Uterus (tissue), 4 donors: ENCODE results near the gene GRAP. TPM values are rescaled to one million over a fixed set of nuclear protein-coding genes. Genes with fewer than 3 reads are reported as not detected.

Source experiments
- DNase-seq, 2 donors: peaks; one replicate each; pipeline ENCODE4 v3.0.0-alpha.2; 2019 to 2020
- H3K27ac ChIP-seq, 2 donors: fragments of 200-600 bp; sonication (generic); 1 replicate in 1 of 2; 2 replicates in 1 of 2; pipeline ENCODE4 v1.5.1; 2016 to 2018
- H3K27me3 ChIP-seq, 2 donors: fragments of 200-600 bp; sonication (generic); one replicate each; pipeline ENCODE4 v1.5.1; 2018 to 2019; ENCODE audit warnings: control low read depth in 1 of 2
- H3K36me3 ChIP-seq, 2 donors: fragments of 200-600 bp; sonication (generic); one replicate each; pipeline ENCODE4 v1.5.1; 2019; ENCODE audit warnings: control low read depth in 1 of 2
- H3K4me1 ChIP-seq, 2 donors: fragments of 200-600 bp; sonication (generic); one replicate each; pipeline ENCODE4 v1.5.1; 2018 to 2019; ENCODE audit warnings: control low read depth in 1 of 2
- H3K4me3 ChIP-seq, 2 donors: fragments of 200-600 bp; sonication (generic); 1 replicate in 1 of 2; 2 replicates in 1 of 2; pipeline ENCODE4 v1.5.1; 2018 to 2019; ENCODE audit warnings: mild to moderate bottlenecking in 1 of 2
- H3K9me3 ChIP-seq, 2 donors: fragments of 200-600 bp; sonication (generic); one replicate each; pipeline ENCODE4 v1.5.1; 2019; ENCODE audit warnings: control low read depth in 1 of 2
- CTCF ChIP-seq, 4 experiments: fragments of 200-600 bp in 2 of 4; fragments of 450-650 bp in 2 of 4; sonication (generic) in 2 of 4; IDR thresholded peaks; one replicate each; pipeline ENCODE4 v1.5.1; 2016 to 2019; ENCODE audit warnings: antibody characterized with exemption in 4 of 4, mild to moderate bottlenecking in 2 of 4, moderate library complexity in 1 of 4
- POLR2A ChIP-seq, 2 donors: fragments of 450-650 bp; IDR thresholded peaks; one replicate each; pipeline ENCODE4 v1.6.1; 2016; ENCODE audit warnings: antibody characterized with exemption in 2 of 2, mild to moderate bottlenecking in 1 of 2, moderate library complexity in 1 of 2
- intact Hi-C: fragments of 100-400 bp; cut with DNase I; formaldehyde crosslinking; loops from one replicate; pipeline ENCODE4 v1.15.1; 2023; ENCODE audit warnings: low total_unique reads
- total RNA-seq, 4 donors: library from RNA; depleted of rRNA in 3 of 4; stranded (reverse); fragments of >200 nt in 3 of 4; gene quantifications; one replicate each; pipeline versions ENCODE4 v1.1.0 to v1.2.4, GENCODE V29; 2014 to 2023
- donor health status: DM: yes; HTN: yes; CAD: no.

GRAP gene
- total RNA-seq, 4 donors from 2014 or later: 8.3 to 21.2 (median 13.5) TPM

GRCh38 chr17:19003543-19004420, 43.0 kb downstream of the GRAP start:
- DNase-seq: peak; percentile 34 to 35
- no peaks in the 10 kb centered on the region for H3K27me3 ChIP-seq
- intact Hi-C loops: no loop called here
- peak overlapping the region; percentile 47 to 73 for H3K27ac ChIP-seq
- H3K4me3 ChIP-seq: peak overlapping the region; percentile 47 to 50
- no peaks in the 10 kb centered on the region for H3K4me1 ChIP-seq
- no peaks in the 10 kb centered on the region for H3K36me3 ChIP-seq
- TF ChIP-seq CTCF (IDR thresholded peaks at IDR 0.05) (no peak), POLR2A (IDR thresholded peaks at IDR 0.05) (no peak)
- H3K9me3 ChIP-seq: no peaks in the 10 kb centered on the region

GRCh38 chr17:19002805-19003542, 43.8 kb downstream of the GRAP start:
- TF ChIP-seq POLR2A (IDR thresholded peaks at IDR 0.05): no peak
- TF ChIP-seq CTCF (IDR thresholded peaks at IDR 0.05): no peak

GRCh38 chr17:19001907-19002590, 44.7 kb downstream of the GRAP start:
- H3K9me3 ChIP-seq: no peaks in the 10 kb centered on the region
- no peak overlapping the region for H3K4me3 ChIP-seq
- H3K27me3 ChIP-seq: no peaks in the 10 kb centered on the region
- no peaks in the 10 kb centered on the region for H3K36me3 ChIP-seq
- intact Hi-C loops: no loop called here
- H3K27ac ChIP-seq: no peak overlapping the region
- TF ChIP-seq CTCF (IDR thresholded peaks at IDR 0.05): no peak
- TF ChIP-seq POLR2A (IDR thresholded peaks at IDR 0.05): no peak
- H3K4me1 ChIP-seq: no peaks in the 10 kb centered on the region
- no peak for DNase-seq

More at GRCh38 chr17:19002805-19003542, 43.8 kb downstream of the GRAP start:
- Histone ChIP-seq H3K36me3 (no peaks in the 10 kb centered on the region), H3K4me3 (no peak overlapping the region), H3K9me3 (no peaks in the 10 kb centered on the region), H3K4me1 (no peaks in the 10 kb centered on the region), H3K27me3 (no peaks in the 10 kb centered on the region), H3K27ac (peak overlapping the region in 1 of 2 donors; percentile 73)
- intact Hi-C loops: no loop called here
- DNase-seq: no peak

GRCh38 chr17:19000531-19001325, 46.0 kb downstream of the GRAP start:
- intact Hi-C loops: no loop called here
- Histone ChIP-seq H3K9me3 (peaks cover 0 to 4% of the 10 kb centered on the region in 2 donors), H3K27me3 (no peaks in the 10 kb centered on the region), H3K36me3 (no peaks in the 10 kb centered on the region), H3K27ac (peak overlapping the region in 1 of 2 donors; percentile 37), H3K4me1 (no peaks in the 10 kb centered on the region), H3K4me3 (no peak overlapping the region)
- peak in 1 of 2 donors; percentile 26 for DNase-seq
- TF ChIP-seq CTCF (IDR thresholded peaks at IDR 0.05): no peak
- TF ChIP-seq POLR2A (IDR thresholded peaks at IDR 0.05): no peak
